A549 (cell line): Measurements from ENCODE around the gene SLC23A3.

Source experiments
- CEBPB ChIP-seq, 2 experiments: fragments of >200 bp in 1 of 2; sonication (Bioruptor Twin) in 1 of 2; formaldehyde crosslinking in 1 of 2; IDR thresholded peaks; 2 replicates each; pipeline ENCODE4 v1.6.1; 2012 to 2016
- EP300 ChIP-seq, 2 experiments: fragments of >200 bp; sonication (Bioruptor Twin); formaldehyde crosslinking; IDR thresholded peaks; 2 replicates in 1 of 2; 3 replicates in 1 of 2; pipeline ENCODE4 v1.6.1; 2016 to 2017
- JUN ChIP-seq, 2 experiments: fragments of >200 bp; sonication (Bioruptor Twin); formaldehyde crosslinking; IDR thresholded peaks; 2 replicates in 1 of 2; 3 replicates in 1 of 2; pipeline ENCODE4 v1.6.1; 2016 to 2017
- NPAS2 ChIP-seq: fragments of 250-450 bp; sonication (Bioruptor Pico); IDR thresholded peaks from 2 replicates; pipeline ENCODE4 v1.8.0; 2022; ENCODE audit warnings: mild to moderate bottlenecking, moderate library complexity, borderline replicate concordance
- TF ChIP-seq, protein P1 (sequence below): IDR thresholded peaks from 2 replicates; pipeline ENCODE4 v1.6.1; 2012
- TF ChIP-seq, protein P2 (sequence below): fragments of >200 bp; sonication (Bioruptor Twin); formaldehyde crosslinking; IDR thresholded peaks from 3 replicates; pipeline ENCODE4 v1.5.1; 2016

DNA sequence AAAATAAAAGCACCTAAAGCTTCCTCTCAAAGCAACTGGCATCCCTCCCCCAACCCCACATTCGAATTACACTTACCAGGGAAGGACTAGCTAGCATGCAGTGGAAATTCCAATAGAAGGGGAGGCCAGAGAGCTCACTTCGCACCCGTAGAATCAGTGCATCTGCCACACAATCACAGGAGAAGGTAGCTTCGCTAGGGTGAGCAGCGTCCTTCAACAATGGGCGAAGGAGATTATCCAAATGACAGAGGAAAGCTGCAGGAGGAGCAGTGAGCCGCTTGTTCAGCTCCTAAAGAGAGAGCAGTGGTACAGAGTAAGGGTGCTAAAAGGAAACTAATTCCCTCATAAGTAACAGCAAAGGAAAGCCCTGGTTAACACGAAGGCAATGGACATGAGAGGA is 12.4 kb downstream of the SLC23A3 start:
- TF ChIP-seq, protein P1, sequence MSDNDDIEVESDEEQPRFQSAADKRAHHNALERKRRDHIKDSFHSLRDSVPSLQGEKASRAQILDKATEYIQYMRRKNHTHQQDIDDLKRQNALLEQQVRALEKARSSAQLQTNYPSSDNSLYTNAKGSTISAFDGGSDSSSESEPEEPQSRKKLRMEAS = no peak
- TF ChIP-seq JUN (IDR thresholded peaks at IDR 0.05) = no peak
- no peak for TF ChIP-seq EP300 (IDR thresholded peaks at IDR 0.05)
- TF ChIP-seq, protein P2, sequence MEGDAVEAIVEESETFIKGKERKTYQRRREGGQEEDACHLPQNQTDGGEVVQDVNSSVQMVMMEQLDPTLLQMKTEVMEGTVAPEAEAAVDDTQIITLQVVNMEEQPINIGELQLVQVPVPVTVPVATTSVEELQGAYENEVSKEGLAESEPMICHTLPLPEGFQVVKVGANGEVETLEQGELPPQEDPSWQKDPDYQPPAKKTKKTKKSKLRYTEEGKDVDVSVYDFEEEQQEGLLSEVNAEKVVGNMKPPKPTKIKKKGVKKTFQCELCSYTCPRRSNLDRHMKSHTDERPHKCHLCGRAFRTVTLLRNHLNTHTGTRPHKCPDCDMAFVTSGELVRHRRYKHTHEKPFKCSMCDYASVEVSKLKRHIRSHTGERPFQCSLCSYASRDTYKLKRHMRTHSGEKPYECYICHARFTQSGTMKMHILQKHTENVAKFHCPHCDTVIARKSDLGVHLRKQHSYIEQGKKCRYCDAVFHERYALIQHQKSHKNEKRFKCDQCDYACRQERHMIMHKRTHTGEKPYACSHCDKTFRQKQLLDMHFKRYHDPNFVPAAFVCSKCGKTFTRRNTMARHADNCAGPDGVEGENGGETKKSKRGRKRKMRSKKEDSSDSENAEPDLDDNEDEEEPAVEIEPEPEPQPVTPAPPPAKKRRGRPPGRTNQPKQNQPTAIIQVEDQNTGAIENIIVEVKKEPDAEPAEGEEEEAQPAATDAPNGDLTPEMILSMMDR = no peak
- no peak for TF ChIP-seq NPAS2 (CRISPR knock-in tag)
- no peak for TF ChIP-seq CEBPB (IDR thresholded peaks at IDR 0.05)
